Measurements from ENCODE around the gene IL10RB. TPM values are rescaled to one million over a fixed set of nuclear protein-coding genes. Genes with fewer than 3 reads are reported as not detected.

The IL10RB gene
- total and polyA plus RNA-seq, 10 of the 15 experiments (the other 5 are each of a cell fraction or from before 2014, with no cell fraction given), result 15.0 to 55.1 (median 34.9) TPM

GRCh38 chr21:33230545-33231324, 35.4 kb upstream of the IL10RB start (continued):
- TF ChIP-seq CEBPZ (IDR thresholded peaks at IDR 0.05; ENCODE audit: low read depth, low read length) (no peak), FOS (IDR thresholded peaks at IDR 0.05; ENCODE audit: borderline replicate concordance, extremely low read depth, insufficient read length) (no peak), RELB (IDR thresholded peaks at IDR 0.05; ENCODE audit: low read depth) (0 out of 2 replicates have a peak, but pooled peaks have one; percentile 22), ZBED1 (IDR thresholded peaks at IDR 0.05; ENCODE audit: borderline replicate concordance) (peak; percentile 29; the same call in 1 of the 2 replicates), RUNX3 (IDR thresholded peaks at IDR 0.05; ENCODE audit: low read length) (no peak), ESRRA (IDR thresholded peaks at IDR 0.05; ENCODE audit: low read length) (no peak), IRF3 (IDR thresholded peaks at IDR 0.05) (no peak), KDM1A (IDR thresholded peaks at IDR 0.05; ENCODE audit: borderline replicate concordance) (no peak), ZNF622 (IDR thresholded peaks at IDR 0.05) (no peak), MAX (IDR thresholded peaks at IDR 0.05; ENCODE audit: low read depth, low read length) (no peak), EED (IDR thresholded peaks at IDR 0.05; ENCODE audit: low read depth) (no peak; the same call in 1 of the 2 replicates)
- TF ChIP-seq, protein P1, sequence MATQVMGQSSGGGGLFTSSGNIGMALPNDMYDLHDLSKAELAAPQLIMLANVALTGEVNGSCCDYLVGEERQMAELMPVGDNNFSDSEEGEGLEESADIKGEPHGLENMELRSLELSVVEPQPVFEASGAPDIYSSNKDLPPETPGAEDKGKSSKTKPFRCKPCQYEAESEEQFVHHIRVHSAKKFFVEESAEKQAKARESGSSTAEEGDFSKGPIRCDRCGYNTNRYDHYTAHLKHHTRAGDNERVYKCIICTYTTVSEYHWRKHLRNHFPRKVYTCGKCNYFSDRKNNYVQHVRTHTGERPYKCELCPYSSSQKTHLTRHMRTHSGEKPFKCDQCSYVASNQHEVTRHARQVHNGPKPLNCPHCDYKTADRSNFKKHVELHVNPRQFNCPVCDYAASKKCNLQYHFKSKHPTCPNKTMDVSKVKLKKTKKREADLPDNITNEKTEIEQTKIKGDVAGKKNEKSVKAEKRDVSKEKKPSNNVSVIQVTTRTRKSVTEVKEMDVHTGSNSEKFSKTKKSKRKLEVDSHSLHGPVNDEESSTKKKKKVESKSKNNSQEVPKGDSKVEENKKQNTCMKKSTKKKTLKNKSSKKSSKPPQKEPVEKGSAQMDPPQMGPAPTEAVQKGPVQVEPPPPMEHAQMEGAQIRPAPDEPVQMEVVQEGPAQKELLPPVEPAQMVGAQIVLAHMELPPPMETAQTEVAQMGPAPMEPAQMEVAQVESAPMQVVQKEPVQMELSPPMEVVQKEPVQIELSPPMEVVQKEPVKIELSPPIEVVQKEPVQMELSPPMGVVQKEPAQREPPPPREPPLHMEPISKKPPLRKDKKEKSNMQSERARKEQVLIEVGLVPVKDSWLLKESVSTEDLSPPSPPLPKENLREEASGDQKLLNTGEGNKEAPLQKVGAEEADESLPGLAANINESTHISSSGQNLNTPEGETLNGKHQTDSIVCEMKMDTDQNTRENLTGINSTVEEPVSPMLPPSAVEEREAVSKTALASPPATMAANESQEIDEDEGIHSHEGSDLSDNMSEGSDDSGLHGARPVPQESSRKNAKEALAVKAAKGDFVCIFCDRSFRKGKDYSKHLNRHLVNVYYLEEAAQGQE (IDR thresholded peaks at IDR 0.05; ENCODE audit: low read depth, low read length), result no peak
- TF ChIP-seq, protein P2, sequence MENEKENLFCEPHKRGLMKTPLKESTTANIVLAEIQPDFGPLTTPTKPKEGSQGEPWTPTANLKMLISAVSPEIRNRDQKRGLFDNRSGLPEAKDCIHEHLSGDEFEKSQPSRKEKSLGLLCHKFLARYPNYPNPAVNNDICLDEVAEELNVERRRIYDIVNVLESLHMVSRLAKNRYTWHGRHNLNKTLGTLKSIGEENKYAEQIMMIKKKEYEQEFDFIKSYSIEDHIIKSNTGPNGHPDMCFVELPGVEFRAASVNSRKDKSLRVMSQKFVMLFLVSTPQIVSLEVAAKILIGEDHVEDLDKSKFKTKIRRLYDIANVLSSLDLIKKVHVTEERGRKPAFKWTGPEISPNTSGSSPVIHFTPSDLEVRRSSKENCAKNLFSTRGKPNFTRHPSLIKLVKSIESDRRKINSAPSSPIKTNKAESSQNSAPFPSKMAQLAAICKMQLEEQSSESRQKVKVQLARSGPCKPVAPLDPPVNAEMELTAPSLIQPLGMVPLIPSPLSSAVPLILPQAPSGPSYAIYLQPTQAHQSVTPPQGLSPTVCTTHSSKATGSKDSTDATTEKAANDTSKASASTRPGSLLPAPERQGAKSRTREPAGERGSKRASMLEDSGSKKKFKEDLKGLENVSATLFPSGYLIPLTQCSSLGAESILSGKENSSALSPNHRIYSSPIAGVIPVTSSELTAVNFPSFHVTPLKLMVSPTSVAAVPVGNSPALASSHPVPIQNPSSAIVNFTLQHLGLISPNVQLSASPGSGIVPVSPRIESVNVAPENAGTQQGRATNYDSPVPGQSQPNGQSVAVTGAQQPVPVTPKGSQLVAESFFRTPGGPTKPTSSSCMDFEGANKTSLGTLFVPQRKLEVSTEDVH (IDR thresholded peaks at IDR 0.05; ENCODE audit: low read depth, partially characterized antibody), result no peak
